GDM1 (cell line): ENCODE measurements around the gene DCAF6.
"Not testable (repeated sequence)": the region's sequence is repeated elsewhere in the genome, so short reads cannot be mapped to it uniquely, and the experiment has no call there.

Source experiments
- DNase-seq: peaks from one replicate; lab custom pipeline; 2025; lab: John Stamatoyannopoulos, UW

DCAF6 gene

GRCh38 chr1:167936068-167936929 is at the start of gene DCAF6:
DCAF6 (plus strand) TSS chr1:167936683; CDS start chr1:167936912, 229 bp downstream.
- peak; percentile 98 for DNase-seq

GRCh38 chr1:167887187-167887586 is 49.3 kb upstream of the DCAF6 start:
- DNase-seq, result not testable (repeated sequence)

- DNase-seq, result no peak
Measured at GRCh38 chr1:167890400-167890799, 46.1 kb upstream of the DCAF6 start.

GRCh38 chr1:167893798-167894197 is 42.7 kb upstream of the DCAF6 start:
- no peak for DNase-seq

- DNase-seq, result no peak
Measured at GRCh38 chr1:167898578-167899222, 37.8 kb upstream of the DCAF6 start.

GRCh38 chr1:167899253-167899681 is 37.2 kb upstream of the DCAF6 start:
- no peak for DNase-seq

GRCh38 chr1:167900907-167901306 is 35.6 kb upstream of the DCAF6 start:
- no peak for DNase-seq

- no peak for DNase-seq
Measured at GRCh38 chr1:167904652-167905130, 31.8 kb upstream of the DCAF6 start.

- no peak for DNase-seq
Measured at GRCh38 chr1:167905182-167905581, 31.3 kb upstream of the DCAF6 start.

GRCh38 chr1:167905671-167906070 is 30.8 kb upstream of the DCAF6 start:
- DNase-seq, result no peak

GRCh38 chr1:167909691-167910180 is 26.7 kb upstream of the DCAF6 start:
- DNase-seq, result no peak

- DNase-seq, result no peak
Measured at GRCh38 chr1:167910530-167910929, 26.0 kb upstream of the DCAF6 start.

- no peak for DNase-seq
Measured at GRCh38 chr1:167911413-167911812, 25.1 kb upstream of the DCAF6 start.

GRCh38 chr1:167912294-167912693 is 24.2 kb upstream of the DCAF6 start:
- no peak for DNase-seq

GRCh38 chr1:167913895-167914496 is 22.5 kb upstream of the DCAF6 start, which contains the start of gene ADCY10:
ADCY10 (minus strand) TSS chr1:167914134; CDS start chr1:167905140, 8,994 bp downstream.
- DNase-seq, result no peak

GRCh38 chr1:167915569-167915968 is 20.9 kb upstream of the DCAF6 start:
- DNase-seq, result no peak

- no peak for DNase-seq
Measured at GRCh38 chr1:167916766-167917511, 19.5 kb upstream of the DCAF6 start.

- no peak for DNase-seq
Measured at GRCh38 chr1:167922023-167922422, 14.5 kb upstream of the DCAF6 start.

GRCh38 chr1:167922611-167923074 is 13.8 kb upstream of the DCAF6 start:
- DNase-seq, result no peak

- DNase-seq, result no peak
Measured at GRCh38 chr1:167923324-167924056, 13.0 kb upstream of the DCAF6 start.

- no peak for DNase-seq
Measured at GRCh38 chr1:167924102-167924501, 12.4 kb upstream of the DCAF6 start.
